MM.1S (cell line): ENCODE measurements around the gene TTLL3.

Experiments used
- EZH2 ChIP-seq: fragments of 300-600 bp; sonication (generic); optimal IDR thresholded peaks from 2 replicates; pipeline ENCODE3; 2017; ENCODE audit warnings: low read depth, mild to moderate bottlenecking, antibody characterized with exemption, low read length, mixed read lengths
- EZH2phosphoT487 ChIP-seq: fragments of 300-600 bp; sonication (generic); IDR thresholded peaks from 2 replicates; pipeline ENCODE4 v1.6.1; 2018; ENCODE audit warnings: antibody characterized with exemption, low read length
- TF ChIP-seq, protein P1 (sequence below): fragments of 300-600 bp; sonication (generic); IDR thresholded peaks from 2 replicates; pipeline ENCODE4 v1.5.1; 2016; ENCODE audit warnings: antibody characterized with exemption, low read length, mixed read lengths

DNA sequence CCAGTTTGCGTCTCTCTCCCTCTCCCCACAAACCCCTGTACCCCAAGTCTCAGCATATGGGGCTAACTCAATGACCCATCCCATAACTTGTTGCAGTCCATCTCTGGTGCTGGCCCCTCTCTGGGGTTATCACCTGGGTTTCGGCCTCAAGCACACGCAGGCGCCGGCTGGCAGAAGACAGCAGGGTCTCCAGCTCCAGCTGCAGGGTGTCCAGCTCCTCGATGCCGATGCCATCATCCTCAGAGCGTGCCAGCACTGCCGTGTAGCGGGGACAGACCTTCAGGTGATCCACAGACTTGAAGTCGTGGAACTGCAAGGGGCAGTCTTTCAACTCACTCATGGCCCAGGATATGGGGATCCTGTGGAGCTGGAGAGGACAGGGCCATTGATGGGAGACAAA is 18.9 kb upstream of the TTLL3 start:
- TF ChIP-seq, protein P1, sequence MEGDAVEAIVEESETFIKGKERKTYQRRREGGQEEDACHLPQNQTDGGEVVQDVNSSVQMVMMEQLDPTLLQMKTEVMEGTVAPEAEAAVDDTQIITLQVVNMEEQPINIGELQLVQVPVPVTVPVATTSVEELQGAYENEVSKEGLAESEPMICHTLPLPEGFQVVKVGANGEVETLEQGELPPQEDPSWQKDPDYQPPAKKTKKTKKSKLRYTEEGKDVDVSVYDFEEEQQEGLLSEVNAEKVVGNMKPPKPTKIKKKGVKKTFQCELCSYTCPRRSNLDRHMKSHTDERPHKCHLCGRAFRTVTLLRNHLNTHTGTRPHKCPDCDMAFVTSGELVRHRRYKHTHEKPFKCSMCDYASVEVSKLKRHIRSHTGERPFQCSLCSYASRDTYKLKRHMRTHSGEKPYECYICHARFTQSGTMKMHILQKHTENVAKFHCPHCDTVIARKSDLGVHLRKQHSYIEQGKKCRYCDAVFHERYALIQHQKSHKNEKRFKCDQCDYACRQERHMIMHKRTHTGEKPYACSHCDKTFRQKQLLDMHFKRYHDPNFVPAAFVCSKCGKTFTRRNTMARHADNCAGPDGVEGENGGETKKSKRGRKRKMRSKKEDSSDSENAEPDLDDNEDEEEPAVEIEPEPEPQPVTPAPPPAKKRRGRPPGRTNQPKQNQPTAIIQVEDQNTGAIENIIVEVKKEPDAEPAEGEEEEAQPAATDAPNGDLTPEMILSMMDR: no peak
- TF ChIP-seq EZH2 (no peak), EZH2phosphoT487 (no peak)
